Thymus (tissue), 11 donors: ENCODE results near the gene TFEB. TPM values are rescaled to one million over a fixed set of nuclear protein-coding genes. Genes with fewer than 3 reads are reported as not detected.

Source experiments
- DNase-seq, 9 donors: peaks; one replicate each; pipeline ENCODE4 v3.0.0-alpha.2; 2013; ENCODE audit warnings: low spot score in 9 of 9, low read depth in 6 of 9, missing footprints in 1 of 9
- H3K27ac ChIP-seq, 2 donors: one replicate each; pipeline ENCODE4 v1.5.1; 2013; ENCODE audit warnings: control low read depth in 1 of 2, low read depth in 1 of 2, low read length in 1 of 2, mild to moderate bottlenecking in 1 of 2, moderate library complexity in 1 of 2
- H3K27me3 ChIP-seq, 2 donors: one replicate each; pipeline ENCODE4 v1.5.1; 2013; ENCODE audit warnings: low read length in 1 of 2; ENCODE audit not compliant: control insufficient read depth in 2 of 2, insufficient read depth in 1 of 2
- H3K36me3 ChIP-seq, 2 donors: one replicate each; pipeline ENCODE4 v1.5.1; 2013; ENCODE audit warnings: low read length in 1 of 2, mild to moderate bottlenecking in 1 of 2, moderate library complexity in 1 of 2; ENCODE audit not compliant: control insufficient read depth in 2 of 2, insufficient read depth in 2 of 2
- H3K4me1 ChIP-seq, 2 donors: one replicate each; pipeline ENCODE4 v1.5.1; 2013; ENCODE audit warnings: low read length in 2 of 2; ENCODE audit not compliant: control insufficient read depth in 2 of 2, insufficient read depth in 2 of 2
- H3K4me3 ChIP-seq, 2 donors: one replicate each; pipeline ENCODE4 v1.5.1; 2013; ENCODE audit warnings: low read length in 2 of 2, control low read depth in 1 of 2, mild to moderate bottlenecking in 1 of 2
- H3K9me3 ChIP-seq, 2 donors: one replicate each; pipeline ENCODE4 v1.5.1; 2013; ENCODE audit warnings: low read length in 1 of 2, mild to moderate bottlenecking in 1 of 2; ENCODE audit not compliant: control insufficient read depth in 2 of 2, insufficient read depth in 1 of 2
- WGBS: extraction: QIAGEN DNeasy Blood & Tissue Kit; methylation state at CpG from one replicate; pipeline ENCODE4 v1.1.7; 2013; 5-methylcytosine and 5-hydroxymethylcytosine counted together
- polyA plus RNA-seq: library from polyadenylated mRNA; stranded (reverse); fragments of 200-250 nt; gene quantifications from one replicate; pipeline ENCODE4 v1.2.3, GENCODE V29; 2013
- total RNA-seq: library from RNA; stranded (reverse); fragments of 120-200 nt; gene quantifications from one replicate; pipeline ENCODE4 v1.2.4, GENCODE V29; 2013
- donor health status: healthy.

TFEB gene
- total and polyA plus RNA-seq, 2 donors, result 6.1 to 22.8 TPM

GRCh38 chr6:41642960-41643898, 92.2 kb downstream of the TFEB start:
- Histone ChIP-seq H3K27me3 (peaks cover 37 to 73% of the 10 kb centered on the region in 2 donors), H3K36me3 (no peaks in the 10 kb centered on the region), H3K4me1 (peaks cover under 1 to 18% of the 10 kb centered on the region in 2 donors), H3K4me3 (no peak overlapping the region), H3K9me3 (no peaks in the 10 kb centered on the region), H3K27ac (no peak overlapping the region)
- DNase-seq, result no peak
- WGBS, result 70% methylated on average over 10 of the region's 10 CpGs

GRCh38 chr6:41642090-41642959, 93.1 kb downstream of the TFEB start:
- peaks cover 44 to 82% of the 10 kb centered on the region in 2 donors for H3K27me3 ChIP-seq
- H3K27ac ChIP-seq, result no peak overlapping the region
- H3K4me1 ChIP-seq, result peaks cover 3 to 26% of the 10 kb centered on the region in 2 donors
- H3K4me3 ChIP-seq, result no peak overlapping the region
- no peaks in the 10 kb centered on the region for H3K36me3 ChIP-seq
- WGBS, result 85% methylated on average over 11 of the region's 11 CpGs
- H3K9me3 ChIP-seq, result no peaks in the 10 kb centered on the region
- no peak for DNase-seq

GRCh38 chr6:41641352-41641925, 94.0 kb downstream of the TFEB start:
- Histone ChIP-seq H3K27me3 (peaks cover 53 to 88% of the 10 kb centered on the region in 2 donors), H3K9me3 (peaks cover 0 to 3% of the 10 kb centered on the region in 2 donors), H3K4me3 (no peak overlapping the region), H3K4me1 (peaks cover 3 to 26% of the 10 kb centered on the region in 2 donors), H3K36me3 (no peaks in the 10 kb centered on the region), H3K27ac (no peak overlapping the region)
- DNase-seq, result no peak
- 92% methylated on average over 9 of the region's 9 CpGs for WGBS

GRCh38 chr6:41640426-41640825, 95.0 kb downstream of the TFEB start:
- Histone ChIP-seq H3K4me3 (no peak overlapping the region), H3K4me1 (peaks cover 3 to 26% of the 10 kb centered on the region in 2 donors), H3K36me3 (no peaks in the 10 kb centered on the region), H3K27ac (no peak overlapping the region), H3K9me3 (peaks cover 0 to 3% of the 10 kb centered on the region in 2 donors), H3K27me3 (peaks cover 61 to 91% of the 10 kb centered on the region in 2 donors)
- WGBS, result 95% methylated on average over 7 of the region's 7 CpGs
- no peak for DNase-seq

- 97% methylated on average over 8 of the region's 8 CpGs for WGBS
- peaks cover 0 to 3% of the 10 kb centered on the region in 2 donors for H3K9me3 ChIP-seq
- no peaks in the 10 kb centered on the region for H3K36me3 ChIP-seq
- H3K4me1 ChIP-seq, result peaks cover 3 to 22% of the 10 kb centered on the region in 2 donors
- H3K4me3 ChIP-seq, result no peak overlapping the region
- H3K27ac ChIP-seq, result no peak overlapping the region
- H3K27me3 ChIP-seq, result peaks cover 62 to 93% of the 10 kb centered on the region in 2 donors
- DNase-seq, result no peak
These were observed 95.5 kb downstream of the TFEB start for GRCh38 chr6:41639809-41640371.

- WGBS, result 39% methylated on average over 40 of the region's 40 CpGs
- Histone ChIP-seq H3K27ac (no peak overlapping the region), H3K4me3 (no peak overlapping the region)
These were observed 96.2 kb downstream of the TFEB start for GRCh38 chr6:41638935-41639808.

GRCh38 chr6:41638002-41638934, 97.1 kb downstream of the TFEB start, which contains the start of gene MDFI:
MDFI (plus strand) TSS chr6:41638468; CDS start chr6:41638750, 282 bp downstream.
- Histone ChIP-seq H3K27ac (no peak within 1 kb of the TSS), H3K4me1 (peaks cover 3 to 15% of the 10 kb centered on the region in 2 donors), H3K9me3 (peaks cover 0 to 3% of the 10 kb centered on the region in 2 donors), H3K36me3 (no peaks in the 10 kb centered on the region), H3K4me3 (peak within 1 kb of the TSS in 1 of 2 donors; percentile 29), H3K27me3 (peaks cover 67 to 95% of the 10 kb centered on the region in 2 donors)
- WGBS, result 1% methylated on average over 86 of the region's 86 CpGs
- no peak for DNase-seq

More at GRCh38 chr6:41638935-41639808, 96.2 kb downstream of the TFEB start:
- Histone ChIP-seq H3K9me3 (peaks cover 0 to 3% of the 10 kb centered on the region in 2 donors), H3K4me1 (peaks cover 3 to 19% of the 10 kb centered on the region in 2 donors), H3K27me3 (peaks cover 67 to 97% of the 10 kb centered on the region in 2 donors), H3K36me3 (no peaks in the 10 kb centered on the region)
- DNase-seq, result no peak
